HepG2 (cell line): ENCODE data around the gene AHCTF1. TPM values are rescaled to one million over a fixed set of nuclear protein-coding genes. Genes with fewer than 3 reads are reported as not detected.

Experiments
- ATAC-seq: fragments of 200-7000 bp; cut with Tn5 transposase; 3 replicates; pipeline ENCODE4 v1.9.1; 2020; ENCODE audit warnings: mild to moderate bottlenecking, moderate library complexity
- BruUV-seq: library from RNA; stranded (reverse); fragments of 400-500 nt; replicated peaks from 2 replicates; lab custom pipeline; 2021; lab: Mats Ljungman, UMichigan
- CTCF ChIA-PET: fragments of 300-600 bp; formaldehyde crosslinking; extraction: SDS; loops from one replicate; lab custom pipeline; 2021; ENCODE audit warnings: low total read pairs, inconsistent platforms, low intra/inter-chr PET ratio; lab: Yijun Ruan, JAX
- POLR2A ChIA-PET: fragments of 350-600 bp; sonication (Branson Sonifier 250); formaldehyde crosslinking; loops from one replicate; lab custom pipeline; 2020; ENCODE audit warnings: antibody characterized with exemption, inconsistent platforms; lab: Yijun Ruan, JAX
- DNase-seq: peaks from one replicate; pipeline ENCODE4 v3.0.0-alpha.2; 2015; ENCODE audit warnings: low spot score
- FAIRE-seq: peaks from 3 replicates; lab custom pipeline; 2011; peaks lifted over from hg19 to GRCh38; lab: Jason Lieb, UNC
- H2AFZ ChIP-seq: one replicate; pipeline ENCODE4 v1.6.1; 2011; ENCODE audit warnings: low read length, inconsistent platforms
- H3K27ac ChIP-seq: fragments of 300-600 bp; 3 replicates; pipeline ENCODE4 v1.8.0; 2011; ENCODE audit warnings: mixed run types, mild to moderate bottlenecking, mixed read lengths, low read length, inconsistent platforms; ENCODE audit not compliant: insufficient read depth; ENCODE audit errors: extremely low read length
- H3K27me3 ChIP-seq, 2 experiments: fragments of 200-600 bp in 1 of 2; 2 replicates in 1 of 2; 3 replicates in 1 of 2; pipeline versions ENCODE4 v1.6.0 to v1.8.0; 2011; ENCODE audit warnings: low read length in 2 of 2, mild to moderate bottlenecking in 2 of 2, moderate library complexity in 2 of 2, inconsistent platforms in 1 of 2; ENCODE audit not compliant: insufficient read depth in 2 of 2, control insufficient read depth in 1 of 2
- H3K36me3 ChIP-seq, 2 experiments: fragments of 200-600 bp in 1 of 2; replicated peaks in 1 of 2; 2 replicates in 1 of 2; 3 replicates in 1 of 2; pipeline versions ENCODE4 v1.5.1 to v1.8.0; 2011; ENCODE audit warnings: low read length in 2 of 2, inconsistent platforms in 1 of 2; ENCODE audit not compliant: insufficient read depth in 2 of 2, control insufficient read depth in 1 of 2
- H3K4me1 ChIP-seq: 2 replicates; pipeline ENCODE4 v1.5.1; 2012; ENCODE audit warnings: low read length, inconsistent platforms; ENCODE audit not compliant: insufficient read depth
- H3K4me2 ChIP-seq: 2 replicates; pipeline ENCODE4 v1.6.0; 2011; ENCODE audit warnings: low read depth, low read length, inconsistent platforms
- H3K4me3 ChIP-seq, 3 experiments: fragments of 200-600 bp in 1 of 3; sonication (generic), shearing (Covaris generic) in 1 of 3; replicated peaks in 1 of 3; 2 replicates each; pipeline ENCODE4 v1.5.1; 2011 to 2016; ENCODE audit warnings: low read length in 3 of 3, inconsistent platforms in 2 of 3, low read depth in 2 of 3, mild to moderate bottlenecking in 2 of 3, control low read depth in 1 of 3, mixed read lengths in 1 of 3; ENCODE audit not compliant: insufficient read depth in 1 of 3
- H3K79me2 ChIP-seq: one replicate; pipeline ENCODE4 v1.6.1; 2011; ENCODE audit warnings: low read length, inconsistent platforms; ENCODE audit not compliant: insufficient read depth
- H3K9ac ChIP-seq: 2 replicates; pipeline ENCODE4 v1.6.0; 2011; ENCODE audit warnings: mild to moderate bottlenecking, low read depth, low read length, inconsistent platforms; ENCODE audit not compliant: insufficient read depth
- H3K9me3 ChIP-seq: 2 replicates; pipeline ENCODE4 v1.5.1; 2012; ENCODE audit warnings: mild to moderate bottlenecking, low read length
- H4K20me1 ChIP-seq: 2 replicates; pipeline ENCODE4 v1.6.0; 2011; ENCODE audit warnings: inconsistent platforms, mild to moderate bottlenecking, low read length, moderate library complexity; ENCODE audit not compliant: insufficient read depth
- DPF2 ChIP-seq: sonication (generic); formaldehyde crosslinking; IDR thresholded peaks from 2 replicates; pipeline ENCODE4 v1.4.0; 2020; ENCODE audit warnings: mild to moderate bottlenecking, low read depth, missing genetic modification reagents, borderline replicate concordance
- FOXA3 ChIP-seq: IDR thresholded peaks from 2 replicates; pipeline ENCODE4 v1.6.1; 2016; ENCODE audit warnings: missing genetic modification reagents, missing compliant biosample characterization
- KMT2A ChIP-seq: sonication (generic); formaldehyde crosslinking; IDR thresholded peaks from 2 replicates; pipeline ENCODE4 v1.4.0; 2020; ENCODE audit warnings: missing genetic modification reagents
- NR2F1 ChIP-seq, 2 experiments: fragments of 450-650 bp in 1 of 2; formaldehyde crosslinking in 1 of 2; IDR thresholded peaks; 2 replicates each; pipeline versions ENCODE4 v1.5.0 to v1.6.1; 2016 to 2020; ENCODE audit warnings: mild to moderate bottlenecking in 1 of 2, missing compliant biosample characterization in 1 of 2, missing genetic modification reagents in 1 of 2, moderate library complexity in 1 of 2
- SIX1 ChIP-seq: sonication (generic); formaldehyde crosslinking; IDR thresholded peaks from 2 replicates; pipeline ENCODE4 v1.4.0; 2020; ENCODE audit warnings: missing genetic modification reagents, borderline replicate concordance
- TEAD3 ChIP-seq: optimal IDR thresholded peaks from 2 replicates; pipeline ENCODE3; 2016; ENCODE audit warnings: borderline replicate concordance
- TGIF2 ChIP-seq: IDR thresholded peaks from 2 replicates; pipeline ENCODE4 v1.6.1; 2016; ENCODE audit warnings: control low read depth, missing compliant biosample characterization
- ZBTB3 ChIP-seq: sonication (generic); formaldehyde crosslinking; IDR thresholded peaks from 2 replicates; pipeline ENCODE4 v1.4.0; 2020; ENCODE audit warnings: low read depth, mild to moderate bottlenecking, moderate library complexity, missing genetic modification reagents, borderline replicate concordance
- ZNF30 ChIP-seq: sonication (generic); formaldehyde crosslinking; IDR thresholded peaks from 2 replicates; pipeline ENCODE4 v1.5.0; 2020; ENCODE audit warnings: mild to moderate bottlenecking, missing genetic modification reagents
- ZNF441 ChIP-seq: sonication (generic); formaldehyde crosslinking; IDR thresholded peaks from 2 replicates; pipeline ENCODE4 v1.7.0; 2021; ENCODE audit warnings: missing genetic modification reagents, borderline replicate concordance
- ZNF546 ChIP-seq: sonication (generic); formaldehyde crosslinking; conservative IDR thresholded peaks from 2 replicates; pipeline ENCODE4 v1.8.1; 2023; ENCODE audit warnings: mild to moderate bottlenecking, missing genetic modification reagents
- WGBS: methylation state at CpG from one replicate; pipeline ENCODE4 v1.1.6; 2017; ENCODE audit warnings: low lambda C conversion rate; 5-methylcytosine and 5-hydroxymethylcytosine counted together
- in situ Hi-C: cut with HindIII; loops from 2 replicates; pipeline ENCODE4 v1.10.0; 2017; ENCODE audit warnings: low pct_unique_long_range_greater_than_20kb; ENCODE audit not compliant: extremely low pct_ligation_motif_present
- intact Hi-C: fragments of 100-400 bp; cut with micrococcal nuclease; formaldehyde crosslinking; loops from one replicate; pipeline ENCODE4 v1.10.0; 2022; ENCODE audit not compliant: unreplicated experiment
- polyA plus RNA-seq, 8 experiments: library from polyadenylated mRNA; depleted of rRNA in 3 of 8; stranded (reverse) in 7 of 8; unstranded in 1 of 8; fragments of >200 nt; fragmentation: Illumina TruSeq in 4 of 8; extraction: Trizol in 4 of 8; gene quantifications; 2 replicates each; pipeline versions ENCODE4 v1.2.1 to v1.2.3, GENCODE V29; 2011 to 2016; ENCODE audit warnings: low read depth in 4 of 8, missing spikeins in 1 of 8, mixed read lengths in 1 of 8; ENCODE audit not compliant: insufficient read depth in 1 of 8
- total RNA-seq, 5 experiments: library from RNA; depleted of rRNA; stranded (reverse); fragments of >200 nt; fragmentation: Illumina TruSeq; extraction: Trizol; gene quantifications; 2 replicates each; pipeline ENCODE4 v1.2.3, GENCODE V29; 2016; ENCODE audit warnings: low read depth in 1 of 5
- TF ChIP-seq, protein P1 (sequence below): sonication (generic); formaldehyde crosslinking; IDR thresholded peaks from 2 replicates; pipeline ENCODE4 v1.8.0; 2022; ENCODE audit warnings: mild to moderate bottlenecking, missing genetic modification reagents, moderate library complexity
- TF ChIP-seq, protein P2 (sequence below): IDR thresholded peaks from 2 replicates; pipeline ENCODE4 v1.6.1; 2016; ENCODE audit warnings: mild to moderate bottlenecking
- TF ChIP-seq, protein P3 (sequence below): IDR thresholded peaks from 2 replicates; pipeline ENCODE4 v1.6.1; 2016; ENCODE audit warnings: missing compliant biosample characterization, missing genetic modification reagents, borderline replicate concordance
- TF ChIP-seq, protein P4 (sequence below), 2 experiments: fragments of 450-650 bp in 1 of 2; sonication (generic) in 1 of 2; formaldehyde crosslinking; IDR thresholded peaks; 2 replicates each; pipeline versions ENCODE4 v1.5.0 to v1.8.0; 2020 to 2022; ENCODE audit warnings: mild to moderate bottlenecking in 1 of 2, missing genetic modification reagents in 1 of 2

Gene AHCTF1
- total and polyA plus RNA-seq, 2 of the 13 experiments (the other 11 are each of a cell fraction or from before 2014, with no cell fraction given): 16.6 to 45.9 TPM

DNA sequence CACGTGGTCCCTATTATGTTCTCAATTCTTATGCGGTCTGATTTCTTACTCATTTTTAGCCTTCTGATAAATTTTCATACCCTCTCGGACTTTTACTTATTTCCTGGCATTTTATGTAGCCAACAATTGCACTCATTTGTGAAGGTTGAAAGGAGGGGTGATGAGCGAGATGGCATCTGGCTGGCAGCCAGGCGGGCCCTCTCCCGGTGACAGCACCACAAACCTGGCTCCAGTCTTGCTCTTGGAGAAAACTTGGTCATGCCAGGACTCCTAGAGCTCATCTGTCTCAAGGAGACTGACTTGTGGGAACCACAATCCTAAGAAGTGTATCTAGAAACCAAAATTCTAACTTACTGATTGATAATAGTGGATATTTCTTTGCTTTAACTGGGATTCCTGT is 14.6 kb upstream of the AHCTF1 start:
- POLR2A ChIA-PET: no interaction called here
- Histone ChIP-seq H3K79me2 (no peaks in the 10 kb centered on the region), H3K4me1 (peaks cover 19% of the 10 kb centered on the region), H4K20me1 (no peaks in the 10 kb centered on the region), H2AFZ (no peak overlapping the region), H3K9me3 (no peaks in the 10 kb centered on the region), H3K36me3 (no peaks in the 10 kb centered on the region), H3K27me3 (no peaks in the 10 kb centered on the region), H3K27ac (no peak overlapping the region), H3K9ac (no peak overlapping the region), H3K4me3 (no peak overlapping the region), H3K4me2 (no peak overlapping the region)
- no TSS peak for BruUV-seq
- TF ChIP-seq ZNF30 (CRISPR knock-in tag) (no peak), NR2F1 (CRISPR knock-in tag; IDR thresholded peaks at IDR 0.05) (no peak), DPF2 (CRISPR knock-in tag) (no peak), ZNF441 (no peak), ZBTB3 (CRISPR knock-in tag) (no peak), ZNF546 (CRISPR knock-in tag) (no peak), FOXA3 (CRISPR knock-in tag) (no peak), TEAD3 (no peak), SIX1 (CRISPR knock-in tag) (no peak), TGIF2 (no peak), KMT2A (CRISPR knock-in tag) (no peak)
- TF ChIP-seq, protein P1, sequence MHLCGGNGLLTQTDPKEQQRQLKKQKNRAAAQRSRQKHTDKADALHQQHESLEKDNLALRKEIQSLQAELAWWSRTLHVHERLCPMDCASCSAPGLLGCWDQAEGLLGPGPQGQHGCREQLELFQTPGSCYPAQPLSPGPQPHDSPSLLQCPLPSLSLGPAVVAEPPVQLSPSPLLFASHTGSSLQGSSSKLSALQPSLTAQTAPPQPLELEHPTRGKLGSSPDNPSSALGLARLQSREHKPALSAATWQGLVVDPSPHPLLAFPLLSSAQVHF (CRISPR knock-in tag): no peak
- TF ChIP-seq, protein P2, sequence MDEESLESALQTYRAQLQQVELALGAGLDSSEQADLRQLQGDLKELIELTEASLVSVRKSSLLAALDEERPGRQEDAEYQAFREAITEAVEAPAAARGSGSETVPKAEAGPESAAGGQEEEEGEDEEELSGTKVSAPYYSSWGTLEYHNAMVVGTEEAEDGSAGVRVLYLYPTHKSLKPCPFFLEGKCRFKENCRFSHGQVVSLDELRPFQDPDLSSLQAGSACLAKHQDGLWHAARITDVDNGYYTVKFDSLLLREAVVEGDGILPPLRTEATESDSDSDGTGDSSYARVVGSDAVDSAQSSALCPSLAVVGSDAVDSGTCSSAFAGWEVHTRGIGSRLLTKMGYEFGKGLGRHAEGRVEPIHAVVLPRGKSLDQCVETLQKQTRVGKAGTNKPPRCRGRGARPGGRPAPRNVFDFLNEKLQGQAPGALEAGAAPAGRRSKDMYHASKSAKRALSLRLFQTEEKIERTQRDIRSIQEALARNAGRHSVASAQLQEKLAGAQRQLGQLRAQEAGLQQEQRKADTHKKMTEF: no peak
- TF ChIP-seq, protein P3, sequence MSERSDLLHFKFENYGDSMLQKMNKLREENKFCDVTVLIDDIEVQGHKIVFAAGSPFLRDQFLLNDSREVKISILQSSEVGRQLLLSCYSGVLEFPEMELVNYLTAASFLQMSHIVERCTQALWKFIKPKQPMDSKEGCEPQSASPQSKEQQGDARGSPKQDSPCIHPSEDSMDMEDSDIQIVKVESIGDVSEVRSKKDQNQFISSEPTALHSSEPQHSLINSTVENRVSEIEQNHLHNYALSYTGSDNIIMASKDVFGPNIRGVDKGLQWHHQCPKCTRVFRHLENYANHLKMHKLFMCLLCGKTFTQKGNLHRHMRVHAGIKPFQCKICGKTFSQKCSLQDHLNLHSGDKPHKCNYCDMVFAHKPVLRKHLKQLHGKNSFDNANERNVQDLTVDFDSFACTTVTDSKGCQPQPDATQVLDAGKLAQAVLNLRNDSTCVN (CRISPR knock-in tag): no peak
- TF ChIP-seq, protein P4, sequence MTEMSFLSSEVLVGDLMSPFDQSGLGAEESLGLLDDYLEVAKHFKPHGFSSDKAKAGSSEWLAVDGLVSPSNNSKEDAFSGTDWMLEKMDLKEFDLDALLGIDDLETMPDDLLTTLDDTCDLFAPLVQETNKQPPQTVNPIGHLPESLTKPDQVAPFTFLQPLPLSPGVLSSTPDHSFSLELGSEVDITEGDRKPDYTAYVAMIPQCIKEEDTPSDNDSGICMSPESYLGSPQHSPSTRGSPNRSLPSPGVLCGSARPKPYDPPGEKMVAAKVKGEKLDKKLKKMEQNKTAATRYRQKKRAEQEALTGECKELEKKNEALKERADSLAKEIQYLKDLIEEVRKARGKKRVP (CRISPR knock-in tag; IDR thresholded peaks at IDR 0.05): no peak
- in situ Hi-C loops: no loop called here
- FAIRE-seq: no peak
- WGBS: 97% methylated on average over 6 of the region's 6 CpGs
- intact Hi-C loops: no loop called here
- CTCF ChIA-PET: no interaction called here
- ATAC-seq: no peak
- DNase-seq: no peak
